SU-DHL-6 (cell line): Measurements from ENCODE around the gene MCU.

Experiments
- H2AFZ ChIP-seq: fragments of 200-600 bp; sonication (generic); 2 replicates; pipeline ENCODE4 v1.6.1; 2014; ENCODE audit warnings: low read depth, mild to moderate bottlenecking, moderate library complexity, mixed read lengths, antibody characterized with exemption, low read length; ENCODE audit not compliant: severe bottlenecking
- H3F3A ChIP-seq: fragments of 200-600 bp; shearing (Covaris generic); 2 replicates; pipeline ENCODE4 v1.6.0; 2016; ENCODE audit warnings: antibody characterized with exemption, mild to moderate bottlenecking; ENCODE audit not compliant: insufficient read depth
- H3K27ac ChIP-seq: fragments of 200-600 bp; sonication (generic); 2 replicates; pipeline ENCODE4 v1.5.1; 2016; ENCODE audit warnings: low read depth, mild to moderate bottlenecking, low read length, moderate library complexity, mixed read lengths
- H3K27me3 ChIP-seq: fragments of 200-600 bp; sonication (generic), shearing (Covaris generic); 2 replicates; pipeline ENCODE4 v1.6.0; 2014; ENCODE audit warnings: mild to moderate bottlenecking, low read length
- H3K36me3 ChIP-seq: fragments of 200-600 bp; sonication (generic); 2 replicates; pipeline ENCODE4 v1.6.1; 2014; ENCODE audit warnings: mild to moderate bottlenecking, low read length, mixed read lengths
- H3K4me2 ChIP-seq: fragments of 300-600, 200-600 bp; shearing (Covaris generic), sonication (generic); 2 replicates; pipeline ENCODE4 v1.6.0; 2014; ENCODE audit warnings: low read length, low read depth, mild to moderate bottlenecking; ENCODE audit not compliant: poor library complexity, severe bottlenecking
- H3K4me3 ChIP-seq: fragments of 200-600 bp; sonication (generic); 2 replicates; pipeline ENCODE4 v1.5.1; 2014; ENCODE audit warnings: antibody characterized with exemption, low read length, mild to moderate bottlenecking, mixed read lengths; ENCODE audit not compliant: insufficient read depth, poor library complexity, severe bottlenecking
- H3K79me2 ChIP-seq: fragments of 200-600 bp; sonication (generic); 2 replicates; pipeline ENCODE4 v1.6.1; 2014; ENCODE audit warnings: mild to moderate bottlenecking, low read length, moderate library complexity; ENCODE audit not compliant: insufficient read depth
- H3K9ac ChIP-seq: fragments of 200-600 bp; sonication (generic); 2 replicates; pipeline ENCODE4 v1.7.0; 2014; ENCODE audit warnings: mild to moderate bottlenecking, low read length
- H3K9me2 ChIP-seq: fragments of 200-600 bp; sonication (generic); replicated peaks from 2 replicates; pipeline ENCODE4 v1.6.1; 2014; ENCODE audit warnings: low read length; ENCODE audit not compliant: insufficient read depth
- H3K9me3 ChIP-seq: fragments of 200-600 bp; sonication (generic); 2 replicates; pipeline ENCODE4 v1.6.1; 2014; ENCODE audit warnings: low read length, mixed read lengths; ENCODE audit not compliant: insufficient read depth
- H4K20me1 ChIP-seq: fragments of 200-600 bp; sonication (generic); 2 replicates; pipeline ENCODE4 v1.6.1; 2014; ENCODE audit warnings: low read depth, mild to moderate bottlenecking, antibody characterized with exemption, low read length, moderate library complexity, mixed read lengths
- EZH2phosphoT487 ChIP-seq: fragments of 200-600 bp; sonication (generic), shearing (Covaris generic); conservative IDR thresholded peaks from 2 replicates; pipeline ENCODE4 v1.6.1; 2018; ENCODE audit warnings: mild to moderate bottlenecking, antibody characterized with exemption, low read length, moderate library complexity, mixed read lengths
- TF ChIP-seq, protein P1 (sequence below): fragments of 200-600 bp; sonication (generic); IDR thresholded peaks from one replicate; pipeline ENCODE4 v1.5.1; 2017; ENCODE audit warnings: antibody characterized with exemption, mild to moderate bottlenecking, low read length, moderate library complexity; ENCODE audit not compliant: insufficient read depth, poor library complexity, severe bottlenecking

The MCU gene

DNA sequence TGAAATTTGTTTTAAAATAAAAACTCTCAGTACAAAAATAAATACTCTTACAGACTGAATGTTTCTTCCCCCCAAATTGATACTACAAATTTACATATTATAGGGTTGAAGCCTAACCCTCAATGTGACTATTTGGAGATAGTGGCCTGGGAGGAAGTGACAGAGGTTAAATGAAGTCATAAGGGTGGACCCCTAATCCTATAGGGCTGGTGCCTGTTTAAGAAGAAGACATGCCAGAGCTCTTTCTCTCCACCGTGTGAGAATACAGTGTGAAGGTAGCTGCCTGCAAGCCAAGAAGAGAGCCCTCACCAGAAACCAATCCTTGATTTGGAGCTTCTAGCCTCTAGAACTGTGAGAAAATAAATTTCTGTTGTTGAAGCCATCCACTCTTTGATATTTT is 67.6 kb downstream of the MCU start:
- H3K27me3 ChIP-seq, result no peaks in the 10 kb centered on the region
- H3K36me3 ChIP-seq, result no peaks in the 10 kb centered on the region
- H2AFZ ChIP-seq, result no peak overlapping the region
- H4K20me1 ChIP-seq, result no peaks in the 10 kb centered on the region
- H3K79me2 ChIP-seq, result no peaks in the 10 kb centered on the region
- no peaks in the 10 kb centered on the region for H3F3A ChIP-seq
- no peaks in the 10 kb centered on the region for H3K9me3 ChIP-seq
- H3K4me2 ChIP-seq, result no peak overlapping the region
- no peaks in the 10 kb centered on the region for H3K9me2 ChIP-seq
- H3K27ac ChIP-seq, result no peak overlapping the region
- no peak overlapping the region for H3K9ac ChIP-seq
- TF ChIP-seq, protein P1, sequence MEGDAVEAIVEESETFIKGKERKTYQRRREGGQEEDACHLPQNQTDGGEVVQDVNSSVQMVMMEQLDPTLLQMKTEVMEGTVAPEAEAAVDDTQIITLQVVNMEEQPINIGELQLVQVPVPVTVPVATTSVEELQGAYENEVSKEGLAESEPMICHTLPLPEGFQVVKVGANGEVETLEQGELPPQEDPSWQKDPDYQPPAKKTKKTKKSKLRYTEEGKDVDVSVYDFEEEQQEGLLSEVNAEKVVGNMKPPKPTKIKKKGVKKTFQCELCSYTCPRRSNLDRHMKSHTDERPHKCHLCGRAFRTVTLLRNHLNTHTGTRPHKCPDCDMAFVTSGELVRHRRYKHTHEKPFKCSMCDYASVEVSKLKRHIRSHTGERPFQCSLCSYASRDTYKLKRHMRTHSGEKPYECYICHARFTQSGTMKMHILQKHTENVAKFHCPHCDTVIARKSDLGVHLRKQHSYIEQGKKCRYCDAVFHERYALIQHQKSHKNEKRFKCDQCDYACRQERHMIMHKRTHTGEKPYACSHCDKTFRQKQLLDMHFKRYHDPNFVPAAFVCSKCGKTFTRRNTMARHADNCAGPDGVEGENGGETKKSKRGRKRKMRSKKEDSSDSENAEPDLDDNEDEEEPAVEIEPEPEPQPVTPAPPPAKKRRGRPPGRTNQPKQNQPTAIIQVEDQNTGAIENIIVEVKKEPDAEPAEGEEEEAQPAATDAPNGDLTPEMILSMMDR, result no peak
- TF ChIP-seq EZH2phosphoT487, result no peak
- H3K4me3 ChIP-seq, result no peak overlapping the region

- no peaks in the 10 kb centered on the region for H3K9me3 ChIP-seq
- H3F3A ChIP-seq, result no peaks in the 10 kb centered on the region
- H3K27ac ChIP-seq, result no peak overlapping the region
- no peaks in the 10 kb centered on the region for H3K9me2 ChIP-seq
- H3K36me3 ChIP-seq, result no peaks in the 10 kb centered on the region
- no peak overlapping the region for H3K4me3 ChIP-seq
- no peak overlapping the region for H3K9ac ChIP-seq
- H2AFZ ChIP-seq, result no peak overlapping the region
- no peak overlapping the region for H3K4me2 ChIP-seq
- no peaks in the 10 kb centered on the region for H3K27me3 ChIP-seq
- H3K79me2 ChIP-seq, result no peaks in the 10 kb centered on the region
- TF ChIP-seq, protein P1, result no peak
- no peak for TF ChIP-seq EZH2phosphoT487
- H4K20me1 ChIP-seq, result no peaks in the 10 kb centered on the region
Measured at GRCh38 chr10:72761498-72761897, 69.6 kb downstream of the MCU start.

- H4K20me1 ChIP-seq, result no peaks in the 10 kb centered on the region
- H3K79me2 ChIP-seq, result no peaks in the 10 kb centered on the region
- H3K9me2 ChIP-seq, result no peaks in the 10 kb centered on the region
- H3K4me3 ChIP-seq, result no peak overlapping the region
- no peak overlapping the region for H3K27ac ChIP-seq
- no peaks in the 10 kb centered on the region for H3K27me3 ChIP-seq
- TF ChIP-seq, protein P1, result no peak
- no peak for TF ChIP-seq EZH2phosphoT487
- H3K36me3 ChIP-seq, result no peaks in the 10 kb centered on the region
- H2AFZ ChIP-seq, result no peak overlapping the region
- no peak overlapping the region for H3K9ac ChIP-seq
- no peak overlapping the region for H3K4me2 ChIP-seq
- H3K9me3 ChIP-seq, result no peaks in the 10 kb centered on the region
- no peaks in the 10 kb centered on the region for H3F3A ChIP-seq
Measured at GRCh38 chr10:72762042-72762441, 70.1 kb downstream of the MCU start.
